Panc1 (cell line): ENCODE measurements around the gene SLC12A5.

ENCODE experiments used
- TCF7L2 ChIP-seq: IDR thresholded peaks from 2 replicates; pipeline ENCODE4 v1.6.1; 2011; ENCODE audit warnings: mild to moderate bottlenecking, low read depth, low read length, inconsistent platforms
- TF ChIP-seq, protein P1 (sequence below): fragments of 450-650 bp; IDR thresholded peaks from 2 replicates; pipeline ENCODE4 v1.5.1; 2017; ENCODE audit warnings: mild to moderate bottlenecking

DNA sequence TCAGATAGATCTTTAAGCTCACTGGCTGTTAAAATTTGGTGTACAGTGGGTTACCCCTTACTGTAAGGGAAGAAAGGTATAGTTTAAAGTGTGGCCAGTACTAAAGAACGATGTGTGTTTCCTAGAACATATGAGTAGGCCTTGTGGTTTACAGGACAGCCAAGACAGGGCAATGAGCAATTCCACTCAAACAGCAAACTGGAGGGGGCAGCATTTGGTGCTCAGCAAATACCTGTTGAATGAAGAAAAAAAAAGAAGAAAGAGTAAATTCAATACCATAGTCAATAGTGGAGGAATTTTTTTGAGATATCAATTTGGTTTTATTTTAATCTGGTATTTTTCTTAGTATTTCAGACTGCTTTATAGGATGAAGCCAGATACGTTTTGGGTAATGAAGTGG, 64.5 kb downstream of the SLC12A5 start:
- TF ChIP-seq, protein P1, sequence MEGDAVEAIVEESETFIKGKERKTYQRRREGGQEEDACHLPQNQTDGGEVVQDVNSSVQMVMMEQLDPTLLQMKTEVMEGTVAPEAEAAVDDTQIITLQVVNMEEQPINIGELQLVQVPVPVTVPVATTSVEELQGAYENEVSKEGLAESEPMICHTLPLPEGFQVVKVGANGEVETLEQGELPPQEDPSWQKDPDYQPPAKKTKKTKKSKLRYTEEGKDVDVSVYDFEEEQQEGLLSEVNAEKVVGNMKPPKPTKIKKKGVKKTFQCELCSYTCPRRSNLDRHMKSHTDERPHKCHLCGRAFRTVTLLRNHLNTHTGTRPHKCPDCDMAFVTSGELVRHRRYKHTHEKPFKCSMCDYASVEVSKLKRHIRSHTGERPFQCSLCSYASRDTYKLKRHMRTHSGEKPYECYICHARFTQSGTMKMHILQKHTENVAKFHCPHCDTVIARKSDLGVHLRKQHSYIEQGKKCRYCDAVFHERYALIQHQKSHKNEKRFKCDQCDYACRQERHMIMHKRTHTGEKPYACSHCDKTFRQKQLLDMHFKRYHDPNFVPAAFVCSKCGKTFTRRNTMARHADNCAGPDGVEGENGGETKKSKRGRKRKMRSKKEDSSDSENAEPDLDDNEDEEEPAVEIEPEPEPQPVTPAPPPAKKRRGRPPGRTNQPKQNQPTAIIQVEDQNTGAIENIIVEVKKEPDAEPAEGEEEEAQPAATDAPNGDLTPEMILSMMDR: no peak
- no peak for TF ChIP-seq TCF7L2
